ENCODE data around the gene PTPRJ.
"Not testable (repeated sequence)": the region's sequence is repeated elsewhere in the genome, so short reads cannot be mapped to it uniquely, and the experiment has no call there.

PTPRJ gene

GRCh38 chr11:47980088-47980906, at the start of gene PTPRJ:
PTPRJ (plus strand) TSS chr11:47980559; CDS start chr11:47980913, 354 bp downstream.
- peak; percentile 74 for DNase-seq (ENCODE audit: low spot score)

GRCh38 chr11:47932544-47932943, 47.8 kb upstream of the PTPRJ start:
- no peak for DNase-seq (ENCODE audit: low spot score)

DNA sequence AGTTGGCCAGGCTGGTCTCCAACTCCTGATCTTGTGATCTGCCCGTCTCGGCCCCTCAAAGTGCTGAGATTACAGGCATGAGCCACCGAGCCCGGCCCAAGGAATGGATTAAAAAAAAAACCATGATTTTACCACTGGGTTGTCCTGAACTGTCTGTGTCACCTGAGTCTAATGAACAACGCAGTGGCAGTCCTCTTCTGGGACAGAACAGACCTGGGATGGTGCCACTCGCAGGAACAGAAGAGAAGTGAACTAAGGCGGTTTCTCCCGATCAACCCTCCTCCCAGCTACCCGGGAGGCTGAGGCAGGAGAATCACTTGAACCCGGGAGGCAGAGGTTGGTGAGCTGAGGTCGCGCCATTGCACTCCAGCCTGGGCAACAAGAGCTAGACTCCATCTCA, 46.6 kb upstream of the PTPRJ start:
- not testable (repeated sequence) for DNase-seq (ENCODE audit: low spot score)

DNA sequence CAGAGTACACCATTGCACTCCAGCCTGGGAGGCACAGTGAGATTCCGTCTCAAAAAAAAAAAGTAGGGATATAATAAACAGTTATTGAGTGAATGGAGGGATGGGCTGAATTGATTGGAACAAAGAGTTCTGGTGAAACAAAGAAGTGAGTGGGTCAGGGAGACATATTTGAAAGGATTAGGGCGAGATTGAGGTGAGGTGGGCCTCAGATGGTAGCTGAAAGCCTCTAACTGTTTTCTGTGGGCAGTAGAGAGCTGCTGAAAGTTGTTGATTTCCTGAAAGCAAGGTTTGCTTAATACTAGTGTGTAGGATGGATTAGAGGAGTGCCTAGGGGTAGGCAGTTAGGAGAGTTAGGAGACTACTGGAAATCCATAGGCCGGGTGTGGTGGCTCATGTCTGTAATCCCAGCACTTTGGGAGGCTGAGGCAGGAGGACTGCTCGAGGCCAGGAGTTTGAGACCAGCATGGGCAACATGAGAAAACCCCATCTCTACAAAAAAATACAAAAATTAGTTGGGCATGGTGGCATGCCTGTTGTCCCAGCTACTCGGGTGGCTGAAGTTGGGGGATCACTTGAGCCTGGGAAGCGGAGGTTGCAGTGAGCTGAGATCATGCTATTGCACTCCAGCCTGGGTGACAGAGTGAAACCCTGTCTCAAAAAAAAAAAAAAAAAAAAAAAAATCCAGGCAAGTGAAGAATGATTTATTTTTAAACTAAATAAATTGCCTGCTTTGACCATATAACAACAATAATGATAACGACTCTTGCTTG, 41.4 kb upstream of the PTPRJ start:
- no peak for DNase-seq (ENCODE audit: low spot score)

- no peak for DNase-seq (ENCODE audit: low spot score)
Observed at GRCh38 chr11:47940904-47941649, 39.3 kb upstream of the PTPRJ start.

DNA sequence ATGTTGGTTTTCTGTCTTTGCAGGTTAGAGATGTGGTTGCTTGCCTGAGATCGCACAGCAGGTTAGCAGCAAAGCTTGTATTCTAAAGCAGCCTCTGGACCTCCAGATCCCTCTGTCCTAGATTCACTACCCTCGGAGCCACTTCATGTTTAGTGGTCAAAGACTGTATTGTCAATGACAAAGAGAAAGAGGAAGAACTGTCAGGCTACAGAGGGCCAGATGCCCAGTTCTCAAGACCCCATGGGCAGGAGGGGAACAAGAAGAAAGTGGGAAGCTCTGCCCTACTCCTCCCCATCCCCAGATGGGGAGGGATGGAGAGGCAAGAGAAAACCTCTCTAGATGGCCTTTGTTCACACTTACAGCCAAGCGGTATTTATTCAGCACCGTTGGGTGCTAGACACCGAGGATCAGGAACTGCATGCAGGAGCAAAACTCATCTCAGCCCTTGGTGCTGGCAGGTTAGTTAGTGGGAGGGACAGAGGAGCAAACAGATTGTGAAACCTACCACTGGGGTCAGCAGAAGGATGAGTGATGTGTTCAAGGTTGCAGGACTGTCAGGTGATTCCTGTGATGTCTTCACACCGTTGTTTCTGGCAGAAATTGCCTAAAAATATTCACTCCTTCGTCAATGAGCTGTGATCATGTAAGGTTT, 38.3 kb upstream of the PTPRJ start:
- no peak for DNase-seq (ENCODE audit: low spot score)

- DNase-seq (ENCODE audit: low spot score), result no peak
Observed at GRCh38 chr11:47943721-47944586, 36.4 kb upstream of the PTPRJ start.

DNA sequence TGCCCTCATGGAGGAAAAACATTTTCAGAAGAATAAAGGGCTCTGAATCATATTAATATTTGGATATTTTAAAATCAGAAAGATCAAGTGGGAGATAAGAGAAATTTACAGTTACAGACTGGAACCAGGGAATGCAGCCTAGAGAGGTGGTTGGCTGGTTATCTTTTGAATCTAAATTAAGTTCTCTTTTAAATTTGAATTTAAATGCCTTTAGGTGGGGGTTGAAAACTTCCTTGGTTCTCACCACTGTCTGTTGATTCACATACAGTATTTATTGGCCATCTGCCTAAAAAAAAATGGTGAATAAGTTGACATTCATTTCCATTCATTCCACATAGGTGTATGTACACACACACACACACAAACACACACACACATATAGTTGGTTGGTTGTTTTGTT, 35.7 kb upstream of the PTPRJ start:
- no peak for DNase-seq (ENCODE audit: low spot score)

- no peak for DNase-seq (ENCODE audit: low spot score)
Observed at GRCh38 chr11:47946682-47947559, 33.4 kb upstream of the PTPRJ start.

DNA sequence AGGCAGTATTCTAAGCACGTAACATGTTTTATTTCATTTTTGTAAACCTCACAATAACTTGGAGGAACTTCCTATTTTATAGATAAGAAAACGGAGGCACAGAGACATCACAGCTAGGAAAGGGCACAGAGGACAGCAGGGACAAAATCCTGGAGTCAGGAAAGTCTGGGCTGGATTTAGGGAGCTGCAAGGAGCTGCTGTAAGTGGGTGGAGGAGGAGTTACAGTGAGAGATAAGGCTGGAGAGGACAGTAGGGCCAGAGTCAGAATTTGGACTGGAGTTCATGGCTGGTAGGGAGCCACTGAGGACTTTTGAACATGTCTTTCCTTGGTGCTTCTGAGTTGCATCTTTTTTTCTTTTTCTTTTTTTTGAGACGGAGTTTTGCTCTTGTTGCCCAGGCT, 32.2 kb upstream of the PTPRJ start:
- no peak for DNase-seq (ENCODE audit: low spot score)

DNA sequence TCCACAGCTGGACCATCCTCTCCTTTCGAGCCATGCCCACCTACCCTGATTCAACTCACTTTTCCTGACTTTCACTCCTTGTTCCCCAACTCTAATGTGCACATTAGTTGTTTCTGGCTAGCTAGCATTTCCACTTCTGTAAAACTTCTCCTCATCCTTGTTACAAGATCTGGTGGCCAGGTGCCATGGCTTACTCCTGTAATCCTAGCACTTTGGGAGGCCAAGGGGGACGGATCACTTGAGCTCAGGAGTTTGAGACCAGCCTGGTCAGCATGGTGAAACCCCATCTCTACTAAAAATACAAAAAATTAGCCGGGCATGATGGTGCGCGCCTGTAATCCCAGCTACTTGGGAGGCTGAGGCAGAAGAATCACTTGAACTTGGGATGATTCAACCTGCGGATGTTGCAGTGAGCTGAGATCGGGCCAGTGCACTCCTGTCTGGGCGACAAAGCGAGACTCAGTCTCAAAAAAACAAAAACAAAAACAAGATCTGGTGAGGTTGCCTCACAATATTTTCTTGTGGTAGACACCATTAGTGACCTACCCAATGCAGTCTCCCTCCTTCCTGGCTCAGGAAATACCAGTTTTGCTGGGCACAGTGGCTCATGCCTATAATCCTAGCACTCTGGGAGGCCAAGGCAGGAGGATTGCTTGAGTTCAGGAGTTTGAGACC, 31.2 kb upstream of the PTPRJ start:
- not testable (repeated sequence) for DNase-seq (ENCODE audit: low spot score)

DNA sequence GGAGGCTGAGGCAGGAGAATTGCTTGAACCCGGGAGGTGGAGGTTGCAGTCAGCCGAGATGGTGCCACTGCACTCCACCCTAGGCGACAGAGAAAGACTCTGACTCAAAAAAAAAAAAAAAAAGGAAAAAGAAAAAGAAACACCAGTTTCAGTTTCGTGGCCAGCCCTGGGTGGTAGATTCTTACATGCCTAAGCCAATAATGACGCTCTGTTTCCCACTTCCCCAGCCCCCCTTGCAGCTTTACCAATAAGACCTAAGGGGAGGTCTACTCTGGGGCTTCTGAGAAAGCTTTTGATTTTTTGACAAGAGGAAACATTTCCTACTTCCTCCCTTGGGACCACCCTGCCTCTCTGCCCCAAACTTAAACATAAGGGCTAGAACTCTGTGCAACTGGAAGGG, 30.0 kb upstream of the PTPRJ start:
- no peak for DNase-seq (ENCODE audit: low spot score)

- DNase-seq (ENCODE audit: low spot score), result not testable (repeated sequence)
Observed at GRCh38 chr11:47951504-47951903, 28.9 kb upstream of the PTPRJ start.

DNA sequence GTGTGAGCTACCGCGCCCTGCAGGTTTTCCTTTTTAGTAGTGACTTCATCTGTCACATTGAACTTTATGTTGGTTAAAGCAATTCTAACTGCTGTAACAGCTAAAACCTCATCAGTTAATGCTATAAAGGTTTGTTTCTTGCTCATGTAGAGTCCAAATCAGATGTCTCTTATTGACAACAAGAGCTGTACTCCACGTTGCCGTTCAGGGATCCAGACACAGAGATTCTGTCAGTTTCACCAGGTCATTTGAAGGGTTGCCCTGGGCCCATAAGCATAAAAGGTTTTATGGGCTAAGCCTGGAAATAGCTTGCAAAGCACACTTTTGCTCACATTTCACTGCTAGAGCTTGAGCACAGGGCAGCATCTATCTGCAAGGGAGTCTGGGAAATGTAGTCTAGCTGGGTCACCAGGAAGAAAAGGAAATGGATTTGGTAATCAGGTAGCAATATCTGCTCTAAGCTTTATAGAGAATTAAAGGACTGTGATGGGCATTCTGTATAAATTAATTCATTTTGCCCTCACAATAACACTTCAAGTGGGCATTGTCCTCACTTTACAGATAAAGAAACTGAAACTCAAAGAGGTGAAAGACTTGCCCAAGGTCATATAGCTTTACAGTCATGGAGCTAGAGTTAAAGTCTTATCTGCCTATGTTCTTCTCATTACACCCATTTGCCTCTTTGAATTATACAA, 25.2 kb upstream of the PTPRJ start:
- DNase-seq (ENCODE audit: low spot score), result no peak

DNA sequence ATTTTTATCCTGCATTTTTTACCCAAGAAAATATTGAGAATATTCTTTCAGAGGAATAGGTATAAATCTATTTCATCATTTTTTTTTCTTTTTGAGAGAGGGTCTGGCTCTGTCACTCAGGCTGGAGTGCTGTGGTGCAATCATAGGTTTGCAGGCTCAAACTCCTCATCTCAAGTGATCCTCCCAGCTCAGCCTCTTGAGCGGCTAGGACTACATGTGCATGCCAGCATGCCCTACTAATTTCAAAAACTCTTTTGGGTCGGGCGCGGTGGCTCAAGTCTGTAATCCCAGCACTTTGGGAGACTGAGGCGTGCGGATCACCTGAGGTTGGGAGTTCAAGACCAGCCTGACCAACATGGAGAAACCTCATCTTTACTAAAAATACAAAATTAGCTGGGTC, 20.3 kb upstream of the PTPRJ start:
- no peak for DNase-seq (ENCODE audit: low spot score)

DNA sequence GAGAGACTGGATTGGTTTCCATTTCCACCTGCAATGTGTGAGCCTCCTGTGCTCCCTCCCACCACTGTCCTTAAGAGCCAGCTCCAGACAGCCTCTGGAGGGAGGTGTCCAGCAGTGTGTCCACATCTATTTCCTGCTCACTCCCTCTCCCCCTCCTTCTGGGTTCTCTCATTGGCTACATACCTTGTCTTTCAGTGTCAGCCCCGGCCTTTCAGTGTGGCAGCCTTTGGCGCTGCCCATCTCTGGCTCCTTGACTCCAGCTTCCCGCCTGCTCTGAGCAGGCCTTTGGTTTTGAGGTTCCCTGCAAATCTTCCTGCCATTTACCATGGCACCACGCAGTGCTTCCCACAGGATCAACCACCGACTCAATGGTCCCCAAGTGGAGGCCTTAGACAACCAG, 19.0 kb upstream of the PTPRJ start:
- no peak for DNase-seq (ENCODE audit: low spot score)

- DNase-seq (ENCODE audit: low spot score), result no peak
Observed at GRCh38 chr11:47964546-47964945, 15.8 kb upstream of the PTPRJ start.

DNA sequence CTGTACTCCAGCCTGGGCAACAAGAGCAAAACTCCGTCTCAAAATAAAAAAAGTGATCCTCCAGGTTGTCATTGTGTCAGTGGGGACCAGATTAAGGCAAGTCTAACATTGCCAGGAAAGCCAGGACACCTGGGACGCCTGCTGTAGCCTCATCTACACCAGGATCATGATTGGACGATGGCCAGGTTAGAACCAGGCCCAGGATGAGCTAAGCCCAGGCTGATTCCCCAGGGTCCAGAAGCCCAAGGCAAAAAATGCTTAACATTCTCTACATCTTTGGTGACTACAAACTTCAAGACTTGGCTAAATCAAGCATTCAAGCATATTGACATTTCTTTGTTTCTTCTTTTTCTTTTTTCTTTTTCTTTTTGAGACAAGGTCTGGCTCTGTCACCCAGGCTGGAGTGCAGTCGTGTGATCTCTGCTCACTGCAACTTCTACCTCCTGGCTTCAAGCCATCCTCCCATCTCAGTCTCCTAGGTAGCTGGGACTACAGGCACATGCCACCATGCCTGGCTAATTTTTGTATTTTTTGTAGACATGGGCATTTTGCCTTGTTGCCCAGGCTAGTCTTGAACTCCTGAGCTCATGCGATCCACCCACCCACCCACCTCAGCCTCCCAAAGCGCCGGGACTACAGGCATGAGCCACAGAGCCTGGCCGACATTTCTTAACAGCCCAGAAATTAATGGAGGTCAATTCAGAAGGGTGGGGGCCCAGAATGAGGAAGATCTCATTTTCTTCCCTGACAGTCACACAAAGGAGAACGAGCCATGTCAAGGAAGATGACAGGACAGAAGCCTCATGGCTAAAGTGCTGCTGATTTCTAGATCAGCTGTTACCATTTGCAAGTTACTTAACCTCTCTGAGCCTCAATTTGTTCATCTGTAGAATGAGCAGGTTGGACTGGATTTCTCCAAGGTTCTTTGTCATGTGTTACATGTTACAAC, 12.5 kb upstream of the PTPRJ start:
- no peak for DNase-seq (ENCODE audit: low spot score)

Data from left forelimb (tissue), 1 donor.